Fibroblast of gingiva (primary cell): ENCODE measurements around the gene LAMP2.
"Not testable (repeated sequence)": the region's sequence is repeated elsewhere in the genome, so short reads cannot be mapped to it uniquely, and the experiment has no call there.

Experiments
- DNase-seq: peaks from one replicate; pipeline ENCODE4 v3.0.0-alpha.2; 2011; ENCODE audit warnings: low read depth

The LAMP2 gene

DNA sequence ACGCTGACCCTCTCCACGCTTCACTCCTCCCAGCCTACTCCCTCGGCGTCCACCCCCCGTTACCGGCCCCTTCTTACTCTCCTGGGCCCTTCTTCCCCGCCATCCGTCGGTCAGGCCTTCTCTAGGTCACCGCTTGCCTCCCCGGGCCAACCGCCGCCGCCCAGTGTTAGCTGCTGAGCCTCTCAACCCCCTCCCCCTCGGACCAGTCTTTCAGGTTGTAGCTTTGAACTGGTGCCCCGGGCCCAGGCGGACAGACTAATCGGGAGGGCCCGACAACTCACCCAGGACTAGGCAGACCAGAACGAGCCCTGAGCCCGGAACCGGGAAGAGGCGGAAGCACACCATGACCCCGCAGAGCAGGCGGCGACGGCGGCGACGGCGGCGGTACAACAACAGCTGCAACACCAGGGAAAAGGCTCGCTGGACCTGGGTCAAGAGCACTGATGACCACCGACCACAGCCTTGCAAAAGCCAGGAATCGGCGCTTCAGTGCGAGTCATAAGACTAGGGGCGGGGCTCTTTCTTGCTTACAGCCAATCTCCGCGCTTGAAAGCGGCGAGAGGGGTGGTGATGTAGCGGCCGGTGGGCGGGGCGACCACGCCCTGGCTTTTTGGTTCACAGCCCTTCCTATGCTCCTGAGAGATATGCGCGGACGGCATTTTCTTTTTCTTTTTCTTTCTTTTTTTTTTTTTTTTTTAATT lies at the start of gene LAMP2:
Gene LAMP2, minus strand, starts transcription at position 472 of the 701 bp plus-strand sequence. Its CDS starts 127 bp downstream, at position 345.
- peak; percentile 90 for DNase-seq

DNA sequence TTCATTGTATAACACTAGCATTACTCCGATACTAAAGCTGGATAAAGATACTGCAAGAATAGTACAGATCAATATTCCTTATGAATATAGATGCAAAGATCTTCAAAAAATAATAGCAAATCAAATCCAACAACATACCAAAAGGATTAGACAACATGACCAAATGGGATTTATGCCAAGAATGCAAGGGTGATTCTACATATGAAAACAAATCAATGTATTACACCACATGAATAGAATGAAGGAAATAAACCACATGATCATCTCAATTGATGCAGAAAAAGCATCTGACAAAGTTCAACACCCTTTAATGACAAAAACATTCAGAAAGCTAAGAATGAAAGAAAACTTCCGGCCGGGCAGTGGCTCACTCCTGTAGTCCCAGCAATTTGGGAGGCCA lies 48.8 kb upstream of the LAMP2 start:
- DNase-seq, result peak; percentile 65

DNA sequence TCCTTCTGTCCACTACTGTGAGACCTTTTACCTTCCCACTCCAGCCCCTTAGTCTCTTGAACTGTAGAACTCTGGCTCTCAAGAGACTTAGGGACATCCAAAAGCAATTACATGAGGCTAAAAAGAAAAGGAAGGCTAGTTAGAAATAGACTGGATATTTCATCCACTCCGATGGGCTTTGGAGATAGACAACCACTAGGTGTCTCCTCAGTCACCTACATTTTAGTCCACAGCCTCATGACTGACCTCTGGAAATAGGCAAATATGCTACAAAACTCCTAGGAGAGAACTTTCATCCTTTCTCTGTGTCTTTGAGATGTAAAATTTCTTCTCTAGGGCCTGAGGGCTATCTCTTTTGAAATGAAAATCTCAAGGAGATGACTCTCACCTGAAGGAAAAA lies 45.1 kb upstream of the LAMP2 start:
- DNase-seq, result peak; percentile 11

DNA sequence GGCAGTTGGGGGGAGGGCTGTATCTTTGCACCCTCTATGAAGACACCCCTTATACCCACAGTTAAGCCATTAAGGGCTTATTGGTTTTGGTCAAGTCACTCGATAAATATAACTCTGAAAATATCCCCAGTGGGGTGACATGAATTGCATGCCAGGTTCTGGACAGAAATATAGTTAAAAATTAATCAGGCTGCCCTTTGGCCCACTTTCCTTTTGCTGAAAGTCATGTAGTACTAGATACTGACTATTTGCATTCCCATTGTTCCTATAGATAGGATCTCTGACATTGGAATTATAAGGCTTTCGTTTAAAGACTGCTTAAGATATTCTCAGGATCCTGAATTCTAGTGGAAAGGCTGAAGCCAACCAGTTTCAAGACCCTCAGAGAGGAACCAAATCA lies 43.5 kb upstream of the LAMP2 start:
- DNase-seq, result no peak

DNA sequence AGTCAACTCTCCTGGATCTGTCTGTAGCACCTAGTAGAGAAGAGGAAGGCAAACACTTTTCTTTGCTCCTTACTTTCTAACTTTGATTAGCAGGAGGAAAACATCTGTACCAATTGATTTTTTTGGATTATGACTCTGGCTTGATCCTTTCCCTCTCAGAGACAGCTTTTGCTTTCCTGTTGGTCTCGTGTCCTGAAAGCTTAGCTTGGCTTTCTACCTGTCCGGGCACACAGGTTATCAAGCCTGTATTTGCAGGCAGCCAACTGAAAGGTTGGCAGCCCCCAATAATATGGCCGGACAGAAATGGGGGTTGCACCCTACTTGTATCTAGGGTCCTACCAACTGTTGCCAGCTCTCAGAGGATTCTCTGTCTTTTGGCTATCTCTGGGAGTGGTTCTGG lies 43.1 kb upstream of the LAMP2 start:
- DNase-seq, result no peak

DNA sequence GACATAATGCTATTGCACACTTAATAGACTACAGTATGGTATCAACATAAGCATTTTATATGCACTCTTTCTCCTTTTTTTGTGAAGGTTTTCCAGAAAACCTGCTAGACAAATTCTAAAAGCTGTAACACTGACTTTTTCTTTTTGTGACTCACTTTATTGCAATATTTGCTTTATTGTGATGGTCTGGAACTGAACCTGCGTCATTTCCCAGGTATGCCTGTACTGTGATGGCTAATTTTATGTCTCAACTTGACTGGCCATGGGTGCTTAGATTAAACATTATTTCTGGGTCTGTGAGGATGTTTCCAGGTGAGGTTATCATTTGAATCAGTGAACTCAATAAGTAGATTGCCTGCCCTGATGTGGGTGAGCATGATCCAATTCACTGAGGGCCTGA lies 35.5 kb upstream of the LAMP2 start:
- no peak for DNase-seq

DNA sequence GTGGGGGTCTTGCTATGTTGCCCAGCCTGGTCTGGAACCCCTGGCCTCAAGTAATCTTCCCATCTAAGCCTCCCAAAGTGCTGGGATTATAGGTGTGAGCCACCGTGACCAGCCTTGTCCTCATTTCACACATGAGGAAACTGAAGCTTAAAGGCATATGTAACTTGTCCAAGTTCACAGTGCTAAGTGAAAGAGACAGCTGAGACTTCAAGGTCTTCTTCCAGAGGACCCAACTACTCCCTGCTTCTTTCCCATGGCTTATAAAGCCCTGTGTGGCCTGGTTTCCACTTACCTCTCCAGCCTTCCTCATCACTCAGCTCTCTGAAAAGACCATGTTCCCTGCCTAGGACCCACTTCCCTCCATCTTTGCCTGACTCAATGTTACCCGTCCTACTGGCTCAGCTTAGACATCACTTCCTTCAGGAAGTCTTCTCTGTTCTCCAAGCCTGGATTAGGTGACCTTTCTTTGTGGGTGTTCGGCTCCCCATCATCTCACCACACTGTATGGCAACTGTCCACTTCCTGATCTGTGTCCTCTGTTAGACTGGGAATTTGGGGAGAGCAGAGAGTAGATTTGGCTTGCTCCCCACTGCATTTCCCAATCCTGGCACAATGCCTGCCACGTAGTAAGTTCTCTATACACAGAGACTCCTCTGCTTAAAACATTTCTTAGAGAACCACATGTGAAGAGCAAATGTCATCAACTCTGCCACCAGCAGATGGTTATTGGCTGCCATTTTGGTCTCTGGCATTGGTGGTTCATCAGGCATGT lies 30.4 kb upstream of the LAMP2 start:
- peak; percentile 34 for DNase-seq

DNA sequence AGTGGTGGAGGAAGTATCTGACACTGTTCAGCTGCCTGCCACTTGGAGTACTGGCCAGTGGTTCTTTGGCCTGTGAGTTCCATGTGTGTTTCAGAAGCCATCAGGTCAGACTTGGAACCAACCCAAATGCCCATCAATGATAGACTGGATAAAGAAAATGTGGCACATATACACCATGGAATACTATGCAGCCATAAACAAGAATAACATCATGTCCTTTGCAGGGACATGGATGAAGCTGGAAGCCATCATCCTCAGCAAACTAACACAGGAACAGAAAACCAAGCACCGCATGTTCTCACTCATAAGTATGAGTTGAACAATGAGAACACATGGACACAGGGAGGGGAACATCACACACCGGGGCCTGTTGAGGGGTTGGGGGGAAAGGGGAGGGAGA lies 21.0 kb upstream of the LAMP2 start:
- DNase-seq, result not testable (repeated sequence)

DNA sequence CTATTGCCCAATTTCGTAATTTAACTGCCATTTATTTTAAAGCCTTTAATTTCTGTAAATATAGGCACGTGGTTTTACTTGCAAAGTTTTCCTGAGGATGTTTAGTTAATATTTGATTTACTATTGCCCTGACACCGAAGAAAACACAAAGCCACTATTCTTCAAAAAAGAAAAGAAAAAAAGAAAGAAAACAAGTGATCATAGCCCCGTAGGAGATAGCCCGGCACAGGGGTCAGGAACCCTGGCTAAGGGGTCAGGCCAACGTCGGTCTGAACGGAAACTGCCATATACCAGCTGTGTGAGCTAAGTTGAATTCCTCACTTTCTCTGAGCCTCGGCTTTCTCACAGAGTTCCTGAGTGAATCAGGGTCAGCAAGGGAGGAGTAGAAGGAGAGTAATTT lies 17.7 kb upstream of the LAMP2 start:
- no peak for DNase-seq

DNA sequence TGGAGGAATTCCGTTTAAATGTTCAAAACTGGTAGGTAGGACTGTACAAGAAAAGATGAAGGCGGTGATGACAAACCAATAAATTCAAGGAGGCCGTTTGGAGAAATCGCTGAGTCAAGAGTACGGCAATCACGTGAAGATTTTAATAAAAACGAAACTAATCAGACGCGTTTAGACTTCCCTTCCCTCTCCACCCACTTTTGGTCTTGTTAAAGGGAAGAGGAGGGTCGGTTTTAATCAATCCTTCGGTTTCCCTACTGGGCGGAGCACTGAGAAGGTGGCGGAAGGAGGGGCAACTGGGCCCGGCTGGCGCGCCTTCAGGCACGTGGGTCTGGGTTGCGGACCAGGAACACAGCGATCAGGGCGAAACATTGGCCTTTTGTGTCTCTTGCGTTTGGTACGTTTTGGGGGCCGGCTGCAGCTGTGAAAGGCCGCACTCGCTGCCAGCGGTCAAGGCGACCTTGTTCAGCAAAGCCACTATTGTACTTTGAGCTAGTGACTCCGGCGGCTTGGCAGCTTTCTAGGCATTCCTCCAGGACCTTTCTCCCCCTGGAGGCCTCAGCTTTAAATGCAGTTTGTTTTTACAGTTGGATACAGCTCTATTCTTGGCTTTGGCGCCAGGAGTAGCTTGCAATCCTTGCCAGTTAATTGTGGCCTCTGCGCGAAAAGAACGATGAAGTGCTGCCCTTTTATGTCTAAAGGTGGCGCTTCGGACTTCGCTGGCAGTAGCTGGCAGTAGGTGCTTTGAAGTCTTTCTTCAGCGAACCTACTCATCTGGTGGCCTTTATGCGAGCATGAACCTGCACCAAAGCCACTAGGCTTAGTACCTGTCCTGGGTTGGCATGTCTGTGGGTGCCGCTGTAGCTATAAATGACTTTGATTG lies 16.8 kb upstream of the LAMP2 start:
- peak; percentile 87 for DNase-seq

DNA sequence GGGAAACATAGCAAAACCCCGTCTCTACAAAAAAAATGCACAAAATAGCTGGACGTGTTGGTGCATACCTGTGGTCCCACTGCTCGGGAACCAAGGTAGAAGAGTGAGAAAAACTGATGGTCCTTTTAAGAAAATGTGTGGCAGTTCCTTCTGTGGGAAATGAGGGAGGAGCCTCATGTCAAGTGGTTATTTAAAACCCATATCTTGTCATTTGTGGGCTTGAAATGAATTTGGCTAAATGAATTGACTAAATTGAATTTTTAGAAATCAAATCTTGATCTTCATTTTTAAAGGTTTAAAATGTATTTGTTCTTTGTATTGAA lies 16.2 kb upstream of the LAMP2 start:
- no peak for DNase-seq

DNA sequence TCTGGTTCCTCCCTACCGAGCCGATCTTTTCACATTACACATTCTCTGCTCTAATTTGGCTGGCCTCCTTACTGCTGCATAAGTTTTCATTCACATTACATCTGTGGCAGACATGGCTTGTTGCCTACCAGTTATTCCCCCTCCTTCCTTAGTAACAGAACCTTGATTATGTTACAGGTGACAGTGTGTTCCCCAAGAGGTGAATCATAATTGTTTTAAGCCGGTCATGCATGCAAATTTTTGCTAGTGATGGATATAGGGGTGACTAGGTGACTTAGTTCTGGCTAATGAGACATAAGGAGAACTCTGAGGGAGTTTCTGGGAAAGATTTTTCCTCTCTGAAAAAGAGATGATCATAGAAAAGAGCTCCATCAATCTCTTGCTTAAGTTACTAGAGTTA lies 8.4 kb upstream of the LAMP2 start:
- DNase-seq, result no peak

DNA sequence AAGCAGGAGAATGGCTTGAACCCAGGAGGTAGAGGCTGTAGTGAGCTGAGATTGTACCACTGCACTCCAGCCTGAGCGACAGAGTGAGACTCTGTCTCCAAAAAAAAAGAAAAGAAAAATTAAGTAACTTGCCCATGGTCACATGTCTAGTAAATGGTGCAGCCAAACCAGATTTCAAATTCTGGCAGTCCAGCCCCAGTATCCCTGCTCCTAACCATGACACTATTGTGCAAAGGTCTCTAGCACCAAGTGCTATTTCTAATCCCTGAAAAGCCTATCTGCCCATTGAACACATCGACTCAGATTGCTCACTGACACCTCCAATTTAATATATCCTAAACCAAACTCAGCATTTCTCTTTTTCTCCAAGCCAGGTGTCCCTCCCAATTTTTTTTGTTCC lies 7.6 kb upstream of the LAMP2 start:
- DNase-seq, result no peak

DNA sequence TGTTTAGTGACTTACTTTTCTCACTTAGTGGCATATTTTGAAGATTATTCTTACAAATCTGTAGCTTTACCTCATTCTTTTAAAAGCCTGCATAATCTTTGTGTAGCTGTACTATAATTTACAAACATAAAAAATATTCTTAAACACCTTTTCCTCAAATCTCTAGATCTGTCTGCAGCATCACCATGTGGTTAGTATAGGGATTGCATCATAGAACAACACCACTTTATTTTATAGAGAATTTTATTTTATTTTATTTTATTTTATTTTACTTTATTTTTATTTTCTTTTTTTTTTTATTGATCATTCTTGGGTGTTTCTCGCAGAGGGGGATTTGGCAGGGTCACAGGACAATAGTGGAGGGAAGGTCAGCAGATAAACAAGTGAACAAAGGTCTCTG lies 6.4 kb upstream of the LAMP2 start:
- DNase-seq, result not testable (repeated sequence)

DNA sequence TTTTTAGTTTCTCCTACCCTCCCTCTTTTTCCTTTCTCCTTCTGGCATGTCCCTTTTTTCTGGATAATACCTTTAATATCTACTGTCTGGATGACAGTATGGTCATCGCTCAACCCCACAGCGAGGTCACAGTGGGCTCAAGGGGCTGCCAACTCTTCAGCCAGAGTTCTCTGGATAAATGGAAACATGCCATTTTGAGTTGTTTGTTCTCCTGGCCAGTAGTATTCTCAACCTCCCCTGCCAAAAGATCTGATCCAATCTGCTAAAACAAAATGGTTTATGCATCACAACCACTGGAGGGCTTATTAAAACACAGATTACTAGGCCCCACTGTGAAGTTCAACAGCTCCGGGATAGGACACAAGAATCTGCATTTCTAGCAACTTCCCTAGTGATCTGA lies 5.0 kb upstream of the LAMP2 start:
- no peak for DNase-seq

DNA sequence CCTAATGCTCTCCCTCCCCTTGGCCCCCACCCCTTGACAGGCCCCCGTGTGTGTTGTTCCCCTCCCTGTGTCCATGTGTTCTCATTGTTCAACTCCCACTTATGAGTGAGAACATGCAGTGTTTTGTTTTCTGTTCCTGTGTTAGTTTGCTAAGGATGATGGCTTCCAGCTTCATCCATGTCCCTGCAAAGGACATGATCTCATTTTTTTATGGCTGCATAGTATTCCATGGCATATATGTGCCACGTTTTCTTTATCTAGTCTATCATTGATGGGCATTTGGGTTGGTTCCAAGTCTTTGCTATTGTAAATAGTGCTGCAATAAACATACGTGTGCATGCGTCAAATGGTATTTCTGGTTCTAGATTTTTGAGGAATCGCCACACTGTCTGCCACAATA lies 561 bp upstream of the LAMP2 start:
- DNase-seq, result not testable (repeated sequence)

DNA sequence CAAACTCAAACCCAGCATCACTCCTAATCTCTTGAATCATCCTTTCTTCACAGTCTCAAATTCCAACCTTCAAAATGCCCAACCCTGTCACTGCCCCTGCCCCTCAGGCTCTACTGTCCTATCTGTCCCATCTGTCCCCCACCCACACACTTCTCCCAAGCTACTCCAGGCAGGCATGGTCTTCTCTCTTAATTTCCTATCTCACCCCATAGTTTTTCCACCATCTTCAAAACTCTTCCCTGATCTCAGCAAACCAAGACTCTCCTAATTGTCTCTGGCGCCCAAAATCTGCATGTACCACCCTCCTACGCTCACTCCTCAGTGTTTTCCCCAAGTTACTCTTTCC lies 644 bp downstream of the LAMP2 start:
- DNase-seq, result no peak

DNA sequence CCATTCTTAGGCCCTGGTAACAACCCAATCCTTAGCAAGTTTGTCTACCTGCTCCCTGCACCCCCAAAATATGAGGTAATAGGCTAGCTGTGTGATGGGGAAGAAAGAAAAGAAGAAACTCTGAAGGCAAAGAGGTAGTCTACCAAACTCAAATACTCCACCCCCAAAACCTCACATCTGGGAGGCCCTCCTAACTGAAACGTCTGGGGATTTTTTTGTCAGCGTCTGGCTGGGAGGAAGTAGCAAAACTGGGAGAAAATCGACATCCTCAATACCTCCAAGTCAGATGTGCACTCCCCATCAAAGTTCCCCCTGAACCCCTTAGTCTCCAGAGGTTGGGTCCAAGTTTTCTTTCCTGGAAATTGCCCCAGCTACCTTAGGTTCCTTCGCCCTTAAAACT lies 1.0 kb downstream of the LAMP2 start:
- DNase-seq, result no peak

DNA sequence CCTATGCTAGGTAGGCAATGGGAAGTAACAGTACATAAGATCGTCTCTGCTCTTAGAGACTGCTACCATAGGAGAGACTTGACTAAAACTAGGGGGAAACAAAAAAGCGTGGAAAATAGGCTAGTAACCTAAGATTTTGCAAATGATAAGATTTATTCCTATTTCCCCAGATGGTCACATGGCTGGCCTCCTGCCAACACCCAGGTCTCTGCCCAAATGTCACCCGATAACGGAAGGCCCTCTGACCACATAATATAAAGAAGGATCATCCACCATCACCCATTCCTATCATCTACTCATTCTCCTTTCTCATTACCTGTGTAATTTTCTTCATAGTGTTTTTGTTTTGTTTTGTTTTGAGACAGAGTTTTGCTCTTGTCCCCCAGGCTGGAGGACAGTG lies 4.7 kb downstream of the LAMP2 start:
- DNase-seq, result no peak

DNA sequence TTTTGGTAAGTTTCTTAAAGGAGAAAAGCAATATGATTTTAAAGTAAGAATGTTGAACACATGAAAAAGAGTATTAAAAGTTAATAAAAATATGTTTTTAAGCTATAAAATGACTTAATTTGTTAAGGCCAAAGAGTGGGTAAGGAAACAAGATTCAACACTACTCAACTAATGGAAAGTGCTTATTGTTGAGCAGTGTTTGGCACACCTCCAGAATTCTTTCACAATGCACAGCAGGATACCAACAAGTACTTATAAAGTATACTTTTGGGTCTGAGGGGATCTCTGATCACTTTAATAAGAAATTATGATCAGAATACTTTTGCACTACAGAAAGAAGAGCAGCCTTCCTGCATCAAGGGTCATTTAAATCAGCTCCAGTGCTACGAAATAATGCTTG lies 5.9 kb downstream of the LAMP2 start:
- peak; percentile 50 for DNase-seq

DNA sequence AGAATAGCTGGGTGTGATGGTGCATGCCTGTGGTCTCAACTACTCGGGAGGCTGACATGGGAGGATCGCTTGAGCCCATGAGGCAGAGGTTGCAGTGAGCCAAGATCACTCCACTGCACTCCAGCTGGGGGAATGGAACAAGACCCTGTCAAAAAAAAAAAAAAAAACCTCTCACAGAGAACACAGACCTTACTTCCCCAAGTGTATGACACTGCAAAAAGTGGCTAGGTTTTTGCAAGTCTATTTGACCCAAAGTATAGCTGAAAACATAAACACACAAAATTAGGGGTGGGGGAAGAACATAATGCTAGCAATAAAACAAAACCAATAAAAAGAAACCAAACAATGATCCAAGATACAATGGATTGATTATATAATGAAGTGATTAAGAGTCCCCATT lies 6.7 kb downstream of the LAMP2 start:
- DNase-seq, result no peak

DNA sequence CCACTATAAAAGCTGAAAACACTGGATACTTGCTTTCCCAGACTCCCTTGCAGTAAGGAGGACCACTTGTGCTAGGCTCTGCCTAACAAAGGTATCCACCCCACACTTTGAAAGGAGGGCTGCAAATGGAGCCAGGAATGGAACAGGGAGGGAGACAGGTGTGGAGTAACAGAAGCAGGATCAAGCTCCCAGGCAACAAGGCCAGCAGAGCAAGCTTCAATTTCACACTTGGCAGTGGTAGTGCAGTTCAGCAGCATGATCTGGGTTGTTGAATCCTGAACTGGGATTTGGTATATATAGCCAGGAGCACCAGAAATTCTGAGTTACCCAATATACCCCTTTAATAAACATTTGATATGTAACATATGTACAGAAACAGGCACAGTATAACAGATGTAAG lies 9.8 kb downstream of the LAMP2 start:
- no peak for DNase-seq

DNA sequence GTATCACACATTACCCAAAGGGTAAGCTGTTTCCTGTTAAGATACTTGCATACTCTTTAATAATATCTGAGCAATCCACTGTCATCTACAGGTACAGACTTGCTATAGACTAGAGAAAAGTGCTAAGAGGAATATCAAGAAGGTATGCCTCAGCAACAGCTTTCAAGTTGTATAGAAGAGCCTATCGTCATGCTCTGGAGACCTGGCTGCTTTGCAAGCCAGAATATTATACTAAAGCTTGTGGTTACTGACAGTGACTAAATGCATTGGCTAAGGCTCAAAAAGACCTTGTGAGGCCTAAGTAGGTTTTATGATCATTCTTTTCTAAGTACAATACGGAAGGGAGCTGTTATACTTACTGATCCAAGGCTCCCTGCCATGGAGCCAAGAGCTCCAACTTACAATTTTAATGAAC lies 11.3 kb downstream of the LAMP2 start:
- DNase-seq, result peak; percentile 69
